GM21526 (cell line): Measurements from ENCODE around the gene PTPRE.

ENCODE experiments used
- ATAC-seq: cut with Tn5 transposase; IDR thresholded peaks from one replicate; pipeline ENCODE4 v1.9.1; 2021; ENCODE audit warnings: moderate library complexity; ENCODE audit not compliant: unreplicated experiment, low FRiP score

PTPRE gene

DNA sequence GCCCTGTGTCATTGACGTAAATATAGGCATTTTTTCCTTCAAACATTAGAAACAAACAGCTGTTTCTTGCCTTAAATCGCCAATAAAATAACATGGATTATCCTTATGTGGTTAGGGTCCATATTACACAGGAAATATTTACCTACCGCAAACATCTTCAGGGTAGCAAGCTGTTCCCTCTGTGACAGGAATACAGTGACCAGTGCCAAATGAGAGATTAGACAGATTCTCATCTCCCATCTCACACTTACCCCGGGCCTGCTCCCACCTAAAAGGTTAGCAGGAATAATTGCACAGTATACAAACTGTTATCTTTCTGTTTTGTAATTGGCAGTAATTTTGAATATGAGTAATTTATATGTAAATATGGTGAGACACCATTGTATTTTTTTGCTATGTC, 202.8 kb downstream of the PTPRE start:
- ATAC-seq, result no peak

DNA sequence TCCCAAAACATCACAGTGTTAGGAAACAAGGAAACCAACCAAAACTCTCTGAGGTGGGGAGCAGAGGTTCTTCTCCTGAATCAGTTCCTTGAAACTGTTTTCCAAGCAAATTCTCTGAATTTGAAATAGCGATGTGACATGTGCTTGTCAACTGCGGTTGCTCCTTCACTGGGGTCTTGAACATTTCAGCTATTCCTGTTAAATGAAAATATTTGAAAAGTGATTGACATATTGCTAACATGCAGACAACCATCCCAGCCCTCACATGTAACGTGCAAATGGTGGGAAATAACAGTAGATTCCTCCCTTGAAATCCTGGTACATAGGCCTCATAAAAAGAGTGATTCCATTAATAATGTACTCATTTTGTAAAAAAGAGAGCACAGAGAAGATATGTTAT, 203.4 kb downstream of the PTPRE start:
- no peak for ATAC-seq

DNA sequence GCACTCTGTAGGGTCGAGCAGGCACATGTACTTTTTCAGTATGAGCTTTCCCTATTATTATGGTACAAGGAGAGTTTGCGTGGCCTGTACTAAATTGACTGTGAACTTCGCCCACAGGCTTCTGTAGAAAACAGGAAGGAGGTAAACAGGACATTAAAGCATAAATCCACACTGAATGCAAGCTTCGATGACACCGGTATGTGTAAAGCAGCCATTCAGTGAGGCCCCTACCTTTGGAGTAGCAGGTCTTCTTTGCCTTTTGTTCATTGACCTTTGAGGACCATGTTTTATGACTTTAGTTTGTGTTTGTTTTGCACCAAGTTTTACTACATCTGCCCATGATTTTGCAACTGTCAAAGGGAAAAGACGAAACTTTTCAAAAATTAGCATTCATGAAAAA, 204.8 kb downstream of the PTPRE start:
- ATAC-seq, result no peak

DNA sequence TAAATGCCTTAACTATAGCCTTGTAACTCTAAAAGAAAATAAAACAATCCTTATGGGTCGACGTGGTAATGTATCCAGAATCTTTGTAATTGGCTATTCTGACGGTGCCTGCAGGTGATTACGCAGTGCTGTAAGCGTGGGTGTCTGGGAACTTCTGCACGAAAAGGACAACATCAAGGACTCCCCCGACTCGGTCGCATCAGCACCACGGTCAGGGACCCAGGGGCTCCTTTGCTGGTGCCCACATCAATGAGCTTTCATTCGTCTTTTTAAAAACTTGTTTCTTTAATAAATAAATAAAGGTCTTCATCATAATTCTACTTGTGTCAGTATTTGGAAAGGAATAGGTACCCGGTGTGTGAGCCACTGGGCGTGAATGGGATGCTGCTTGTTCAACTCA, 206.1 kb downstream of the PTPRE start:
- no peak for ATAC-seq

DNA sequence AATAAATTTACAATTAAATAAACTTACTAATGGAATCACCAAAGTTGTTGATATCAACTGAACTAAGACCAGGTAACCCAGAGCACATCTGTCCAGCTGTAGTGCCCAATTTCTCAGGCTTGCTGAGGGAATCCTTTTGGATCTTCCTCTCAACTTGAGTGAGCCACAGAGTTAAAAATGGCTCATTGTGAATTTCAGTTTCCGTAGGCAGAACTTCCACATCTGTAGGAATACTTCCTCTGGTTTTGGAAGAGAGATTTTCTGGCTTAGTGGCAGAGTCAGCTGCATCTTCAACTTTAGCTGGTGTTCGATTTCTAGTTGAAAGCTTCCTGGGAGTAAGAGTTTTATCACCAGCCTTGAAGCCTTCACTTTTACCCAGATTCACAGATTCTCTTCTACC, 208.0 kb downstream of the PTPRE start:
- no peak for ATAC-seq

DNA sequence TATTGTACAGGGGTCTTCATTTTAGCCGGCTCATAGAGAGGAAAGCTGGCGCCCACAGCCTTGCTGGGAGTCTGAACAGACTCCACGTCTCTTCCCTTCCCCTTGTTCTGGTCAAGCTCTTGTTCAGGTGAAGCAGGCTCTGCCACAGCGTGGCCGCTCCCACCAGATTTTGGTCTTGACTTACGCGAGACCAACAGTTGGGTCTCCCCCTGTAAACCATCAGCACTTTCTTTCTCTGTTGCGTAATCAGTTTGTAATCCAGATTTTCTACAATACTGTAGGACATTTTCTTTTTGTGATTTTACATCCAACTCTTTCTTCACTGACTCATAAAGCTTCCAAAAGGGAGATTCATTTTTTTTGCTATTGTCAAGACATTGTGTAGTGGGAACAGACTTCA, 208.5 kb downstream of the PTPRE start:
- no peak for ATAC-seq

DNA sequence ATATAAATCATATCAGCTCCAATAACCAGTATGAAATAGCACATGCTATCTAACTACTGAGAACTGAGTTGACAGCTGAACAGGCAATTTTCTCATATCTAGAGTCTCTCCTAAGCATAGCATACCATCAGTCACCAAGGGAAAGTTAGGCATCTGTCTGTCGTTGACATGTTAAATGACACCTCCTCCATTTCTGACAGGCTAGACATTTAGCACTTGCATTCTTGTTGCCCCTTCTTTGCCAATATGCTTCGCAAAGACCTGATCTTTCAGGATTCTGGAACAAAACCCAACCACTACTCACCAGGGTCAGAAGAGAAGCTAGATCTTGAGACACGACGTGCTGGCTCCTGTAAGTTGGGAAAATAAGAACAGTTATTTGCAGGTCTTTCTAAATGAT, 209.3 kb downstream of the PTPRE start:
- no peak for ATAC-seq

DNA sequence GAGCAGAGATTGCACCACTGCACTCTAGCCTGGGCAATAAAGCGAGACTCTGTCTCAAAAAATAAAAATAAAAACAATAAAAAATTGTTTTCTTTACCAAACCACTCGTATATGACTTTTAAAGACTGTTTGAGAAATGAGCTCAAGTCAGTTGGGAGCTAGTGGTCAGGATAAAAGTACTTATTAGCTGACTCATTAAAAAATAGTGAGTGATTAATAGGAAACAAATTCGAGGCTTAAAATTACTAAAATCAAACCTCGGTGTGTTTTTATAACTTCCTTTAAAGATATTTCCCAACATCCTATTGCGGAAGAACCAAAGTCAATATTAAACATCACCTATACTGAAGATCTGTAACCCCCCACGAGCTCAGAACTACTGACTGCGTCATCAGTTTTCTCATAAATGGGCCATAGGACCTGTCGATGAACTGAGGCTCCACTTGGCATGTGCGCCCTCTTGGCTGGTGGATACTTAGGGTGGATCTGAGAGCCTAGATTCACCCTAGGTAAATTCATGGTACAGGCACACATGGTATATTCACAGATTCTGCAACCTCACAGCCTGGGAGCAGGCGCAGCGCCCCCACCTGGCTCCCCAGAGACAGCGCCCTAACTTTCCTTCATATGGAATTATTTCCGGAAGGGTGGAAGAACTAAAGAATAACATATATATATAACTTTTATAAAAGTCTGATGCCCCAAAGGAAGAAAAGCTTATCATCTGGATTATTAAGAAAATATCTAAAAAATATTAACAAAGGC, 210.1 kb downstream of the PTPRE start:
- ATAC-seq, result no peak

DNA sequence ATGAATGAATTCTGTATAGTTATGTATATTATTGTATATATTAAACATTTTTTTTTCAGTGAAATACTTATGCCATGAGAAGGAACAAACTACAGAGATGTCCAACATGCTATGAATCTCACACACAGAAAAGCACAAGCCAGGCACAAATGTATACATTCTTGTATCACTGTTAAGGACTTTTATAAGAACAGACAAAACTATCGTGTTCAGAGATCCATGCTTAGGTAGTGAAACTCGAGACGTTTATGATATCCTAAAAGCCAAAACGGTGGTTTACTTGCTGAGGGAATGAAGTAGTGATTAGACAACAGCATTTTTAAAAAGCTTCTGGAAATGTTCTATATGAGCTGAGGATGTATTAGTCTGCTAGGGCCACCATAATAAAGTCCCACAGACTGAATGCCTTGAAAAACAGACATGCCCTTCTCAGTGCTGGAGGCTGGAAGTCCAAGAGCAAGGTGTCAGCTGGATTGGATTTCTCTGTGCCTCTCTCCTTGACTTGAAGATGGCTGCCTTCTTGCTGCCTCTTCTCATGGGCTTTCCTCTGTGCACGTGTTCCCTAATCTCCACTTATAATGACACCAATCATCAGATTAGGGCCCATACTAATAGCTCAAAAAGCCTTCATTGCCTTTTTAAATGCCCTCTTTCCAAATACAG, 215.0 kb downstream of the PTPRE start:
- no peak for ATAC-seq

DNA sequence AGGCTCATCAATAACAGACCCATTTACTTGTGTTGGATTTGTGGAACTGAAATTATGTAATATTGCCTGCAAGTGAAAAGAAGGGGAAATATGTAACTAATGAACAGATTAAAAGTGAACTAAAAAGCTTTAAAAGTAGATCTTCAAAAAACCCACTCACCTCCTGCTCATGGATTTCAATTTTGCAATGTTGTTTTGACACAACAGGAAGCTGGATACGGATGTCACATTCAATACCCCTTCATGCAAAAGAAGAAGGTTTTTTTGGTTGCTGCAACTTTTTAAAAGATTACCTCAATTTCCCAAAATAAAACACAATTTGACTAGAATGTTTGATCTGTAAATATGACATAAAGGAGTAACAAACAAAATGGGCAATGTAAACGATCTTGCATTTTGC, 216.0 kb downstream of the PTPRE start:
- ATAC-seq, result no peak

DNA sequence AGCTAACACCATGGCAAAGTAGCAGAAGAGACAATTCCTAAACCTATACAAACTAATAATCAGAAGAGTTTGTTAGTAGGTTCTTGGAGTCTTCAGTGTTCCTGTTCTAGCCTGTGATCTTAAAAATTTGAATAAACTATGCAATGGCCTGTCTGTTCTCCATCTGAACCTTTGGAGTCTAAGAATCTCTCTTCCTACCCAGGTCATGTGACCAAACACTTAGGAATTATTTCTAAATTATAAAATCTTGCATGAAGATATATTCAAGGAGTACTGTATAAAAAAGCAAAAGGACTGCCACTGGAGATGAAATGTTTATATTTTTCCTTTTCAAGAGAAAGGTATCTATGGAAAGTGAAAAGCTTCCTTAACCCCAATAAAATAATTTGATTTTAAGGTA, 216.9 kb downstream of the PTPRE start:
- no peak for ATAC-seq

DNA sequence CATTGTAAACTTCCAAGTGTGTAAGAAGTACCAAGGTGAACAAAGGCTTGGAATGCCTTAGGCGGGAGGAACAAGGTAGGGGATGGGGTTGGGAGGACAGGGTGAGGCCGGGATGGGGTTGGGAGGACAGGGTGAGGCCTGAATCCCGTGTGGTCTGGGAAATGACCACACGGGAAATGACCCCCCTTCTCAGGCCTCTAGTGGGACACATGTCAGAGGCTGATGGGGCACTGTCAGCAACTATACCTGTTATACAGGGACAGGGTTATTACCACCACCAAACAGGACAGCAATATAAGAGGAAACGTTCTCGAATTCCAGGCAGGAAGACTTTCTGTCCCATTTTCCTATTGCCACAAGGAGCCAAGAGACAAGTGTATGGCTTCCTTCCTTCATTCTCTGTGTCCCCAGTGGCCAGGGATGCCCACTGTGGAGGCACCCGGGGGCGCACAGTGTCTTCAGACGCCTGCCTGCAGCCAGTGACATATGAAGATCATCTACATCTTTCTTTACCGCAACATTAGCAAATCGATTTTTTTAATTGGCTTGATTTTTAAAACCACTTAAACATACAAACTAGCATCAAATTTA, 218.0 kb downstream of the PTPRE start:
- no peak for ATAC-seq

DNA sequence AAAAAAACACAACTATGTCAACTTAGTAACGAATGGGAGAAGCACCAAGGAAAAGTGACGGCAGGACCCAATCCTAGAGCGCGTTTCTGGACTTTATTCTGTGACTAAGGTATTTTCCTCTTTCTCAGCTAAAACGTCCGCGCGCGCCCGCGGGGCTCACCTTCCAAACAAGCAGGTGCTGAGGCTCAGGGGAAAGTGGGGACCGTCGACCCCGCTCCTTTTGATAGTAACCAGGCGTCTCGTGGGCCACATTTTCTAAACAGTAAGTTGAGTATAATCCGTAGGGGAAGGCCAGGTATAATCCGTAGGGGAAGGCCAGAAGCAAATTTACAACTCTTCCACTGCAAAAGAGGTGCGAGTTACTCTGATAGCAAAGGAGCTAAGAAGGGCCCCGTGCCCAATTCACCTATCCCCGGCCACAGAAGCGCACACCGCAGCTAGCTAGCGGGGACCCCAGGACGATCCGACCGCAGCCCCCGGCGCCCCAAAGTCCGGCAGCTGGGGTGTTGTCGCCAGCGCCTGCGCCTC, 218.6 kb downstream of the PTPRE start:
- no peak for ATAC-seq

DNA sequence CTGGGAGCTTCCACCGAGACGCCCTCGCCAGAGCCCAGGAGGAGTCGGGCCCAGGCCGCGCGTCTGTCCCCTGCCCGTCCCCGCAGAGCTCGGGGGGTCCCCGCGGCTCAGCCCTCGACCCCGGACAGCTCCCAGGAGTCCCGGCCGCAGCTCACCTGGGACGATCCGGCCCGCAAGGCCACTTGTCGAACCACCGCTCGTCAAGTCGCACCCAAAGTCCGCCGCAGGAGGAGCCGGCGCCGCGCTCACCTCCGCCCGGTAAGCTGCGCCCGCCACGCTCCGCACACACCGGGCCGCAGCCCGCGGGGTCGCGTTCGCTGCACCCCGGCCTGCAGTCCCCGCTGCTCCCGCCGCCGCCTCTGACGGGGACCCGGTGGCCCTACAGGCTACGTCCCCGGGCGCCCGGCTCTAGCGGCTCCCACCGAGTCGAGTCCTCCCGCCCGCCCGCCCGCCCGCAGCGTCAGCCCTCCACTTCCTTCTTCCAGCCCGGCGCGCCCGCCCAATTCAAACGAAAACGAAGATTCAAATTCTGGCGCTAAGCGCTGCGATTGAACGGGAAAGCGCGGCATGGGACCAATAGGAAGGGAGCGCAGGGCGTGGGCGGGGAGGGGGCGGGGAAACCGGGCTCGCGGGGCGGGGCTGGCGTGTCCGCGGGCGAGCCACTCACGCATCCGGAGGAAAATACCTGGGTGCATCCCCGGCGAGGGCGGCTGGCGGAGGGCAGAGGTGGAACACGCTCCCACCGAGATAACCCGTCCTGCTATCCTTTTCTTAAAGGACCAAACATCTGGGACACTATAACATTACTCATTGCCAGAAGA, 219.3 kb downstream of the PTPRE start, which contains the start of gene MKI67:
TSS of gene MKI67 (minus strand) at position 480 of the 821 bp plus-strand sequence. CDS start 756 bp downstream, outside the sequence.
- ATAC-seq, result peak; percentile 76

DNA sequence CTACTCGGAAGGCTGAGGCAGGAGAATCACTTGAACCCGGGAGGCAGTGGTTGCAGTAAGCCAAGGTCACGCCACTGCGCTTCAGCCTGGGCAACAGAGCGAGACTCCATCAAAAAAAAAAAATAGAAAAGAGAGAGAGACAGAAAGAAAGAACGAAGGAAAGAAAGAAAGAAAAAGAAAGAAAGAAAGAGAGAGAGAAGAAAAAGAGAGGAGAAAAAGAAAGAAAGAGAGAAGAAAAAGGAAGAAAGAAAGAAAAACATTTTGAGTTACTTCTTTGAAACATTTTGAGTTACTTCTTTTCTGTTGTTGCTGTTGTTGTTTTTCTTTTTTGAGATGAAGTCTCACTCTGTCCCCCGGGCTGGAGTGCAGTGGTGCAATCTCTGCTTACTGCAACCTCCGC, 221.7 kb downstream of the PTPRE start:
- ATAC-seq, result no peak

DNA sequence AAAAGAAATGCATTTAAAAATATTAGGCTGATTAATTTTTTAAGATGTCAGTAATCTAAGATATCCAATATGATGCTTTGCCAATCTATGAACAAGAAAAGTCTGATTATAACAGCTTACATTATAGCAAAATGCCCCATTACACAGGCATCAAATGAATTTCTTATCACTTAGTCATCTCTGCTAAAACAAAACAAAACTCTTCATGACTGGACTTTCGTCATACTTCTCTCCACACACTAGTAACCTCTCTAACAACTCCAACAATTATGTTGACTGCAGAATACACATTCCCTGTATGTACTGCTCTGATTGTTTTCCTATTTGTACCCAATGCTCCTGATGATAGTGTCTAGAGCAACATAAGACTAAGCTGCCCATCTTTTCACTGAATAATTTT, 223.1 kb downstream of the PTPRE start:
- no peak for ATAC-seq
